TTC549 (cell line): ENCODE measurements around the gene DYNC2I2.
"Not testable (repeated sequence)": the region's sequence is repeated elsewhere in the genome, so short reads cannot be mapped to it uniquely, and the experiment has no call there.

Experiments
- FAIRE-seq: peaks from 2 replicates; lab custom pipeline; 2012; peaks lifted over from hg19 to GRCh38; lab: Jason Lieb, UNC

DYNC2I2 gene

GRCh38 chr9:128614728-128615127 lies 41.9 kb downstream of the DYNC2I2 start:
- no peak for FAIRE-seq

- no peak for FAIRE-seq
Measured at GRCh38 chr9:128611600-128612394, 44.9 kb downstream of the DYNC2I2 start.

GRCh38 chr9:128610897-128611296 lies 45.8 kb downstream of the DYNC2I2 start:
- no peak for FAIRE-seq

- no peak for FAIRE-seq
Measured at GRCh38 chr9:128607642-128608350, 48.9 kb downstream of the DYNC2I2 start.

- FAIRE-seq, result no peak
Measured at GRCh38 chr9:128603697-128604096, 53.0 kb downstream of the DYNC2I2 start.

- FAIRE-seq, result no peak
Measured at GRCh38 chr9:128600099-128600498, 56.5 kb downstream of the DYNC2I2 start.

GRCh38 chr9:128595471-128595870 lies 61.2 kb downstream of the DYNC2I2 start:
- FAIRE-seq, result no peak

GRCh38 chr9:128593856-128594255 lies 62.8 kb downstream of the DYNC2I2 start:
- no peak for FAIRE-seq

- no peak for FAIRE-seq
Measured at GRCh38 chr9:128593039-128593438, 63.6 kb downstream of the DYNC2I2 start.

GRCh38 chr9:128588581-128589233 lies 67.9 kb downstream of the DYNC2I2 start:
- no peak for FAIRE-seq

GRCh38 chr9:128587453-128587852 lies 69.2 kb downstream of the DYNC2I2 start:
- FAIRE-seq, result no peak

- FAIRE-seq, result not testable (repeated sequence)
Measured at GRCh38 chr9:128586934-128587333, 69.7 kb downstream of the DYNC2I2 start.

- FAIRE-seq, result not testable (repeated sequence)
Measured at GRCh38 chr9:128585155-128585554, 71.5 kb downstream of the DYNC2I2 start.
